Parathyroid adenoma (tissue), 2 donors: ENCODE measurements around the gene MPHOSPH6.

Experiments
- H2AFZ ChIP-seq: fragments of 300-600 bp; sonication (generic); one replicate; pipeline ENCODE4 v1.7.0; 2017; ENCODE audit warnings: antibody characterized with exemption, mild to moderate bottlenecking
- H3K27ac ChIP-seq: fragments of 300-600 bp; sonication (generic); one replicate; pipeline ENCODE4 v1.7.0; 2017
- H3K27me3 ChIP-seq: fragments of 300-600 bp; sonication (generic); one replicate; pipeline ENCODE4 v1.7.0; 2017; ENCODE audit warnings: low read length; ENCODE audit not compliant: control insufficient read depth, insufficient read depth
- H3K36me3 ChIP-seq: fragments of 300-600 bp; sonication (generic); one replicate; pipeline ENCODE4 v1.7.0; 2017; ENCODE audit warnings: low read length; ENCODE audit not compliant: control insufficient read depth, insufficient read depth
- H3K4me1 ChIP-seq: fragments of 300-600 bp; sonication (generic); one replicate; pipeline ENCODE4 v1.7.0; 2017; ENCODE audit warnings: control low read depth
- H3K4me2 ChIP-seq: fragments of 300-600 bp; sonication (generic); one replicate; pipeline ENCODE4 v1.7.0; 2017; ENCODE audit warnings: low read length
- H3K4me3 ChIP-seq: fragments of 300-600 bp; sonication (generic); one replicate; pipeline ENCODE4 v1.7.0; 2017; ENCODE audit warnings: low read depth, low read length
- H3K79me2 ChIP-seq: fragments of 300-600 bp; sonication (generic); one replicate; pipeline ENCODE4 v1.7.0; 2017; ENCODE audit warnings: control low read depth
- H3K9ac ChIP-seq: fragments of 300-600 bp; sonication (generic); one replicate; pipeline ENCODE4 v1.7.0; 2017; ENCODE audit warnings: mild to moderate bottlenecking
- H3K9me3 ChIP-seq: fragments of 300-600 bp; sonication (generic); one replicate; pipeline ENCODE4 v1.7.0; 2017; ENCODE audit warnings: low read length; ENCODE audit not compliant: control insufficient read depth
- TF ChIP-seq, protein P1 (sequence below): fragments of 300-600 bp; sonication (generic); IDR thresholded peaks from one replicate; pipeline ENCODE4 v1.7.0; 2017; ENCODE audit warnings: antibody characterized with exemption, mild to moderate bottlenecking
- donor health status: primary hyperparathyroidism.

MPHOSPH6 gene

DNA sequence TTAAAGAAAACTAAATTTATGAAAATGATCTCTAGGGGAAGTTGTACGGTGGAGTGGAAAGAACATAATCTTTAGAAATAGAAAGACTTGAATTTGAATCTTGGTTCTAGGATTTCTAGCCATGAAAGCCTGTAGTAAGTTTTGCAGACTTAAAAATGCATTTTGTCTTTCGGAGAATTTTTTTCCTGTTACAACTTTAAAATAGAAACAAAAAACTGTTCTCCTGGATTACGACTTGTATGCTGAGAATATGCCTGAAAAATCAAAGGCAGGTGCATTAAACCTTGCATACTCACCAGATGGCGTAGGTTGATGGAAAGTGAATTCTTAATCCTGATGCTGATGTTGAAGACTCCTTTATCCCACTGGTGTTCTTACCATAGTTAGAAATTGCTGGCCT is 7.5 kb upstream of the MPHOSPH6 start:
- Histone ChIP-seq H3K36me3 (no peaks in the 10 kb centered on the region), H2AFZ (no peak overlapping the region), H3K4me3 (no peak overlapping the region), H3K4me1 (no peaks in the 10 kb centered on the region), H3K27ac (no peak overlapping the region), H3K9me3 (no peaks in the 10 kb centered on the region), H3K79me2 (no peaks in the 10 kb centered on the region), H3K9ac (no peak overlapping the region), H3K27me3 (no peaks in the 10 kb centered on the region), H3K4me2 (no peak overlapping the region)
- TF ChIP-seq, protein P1, sequence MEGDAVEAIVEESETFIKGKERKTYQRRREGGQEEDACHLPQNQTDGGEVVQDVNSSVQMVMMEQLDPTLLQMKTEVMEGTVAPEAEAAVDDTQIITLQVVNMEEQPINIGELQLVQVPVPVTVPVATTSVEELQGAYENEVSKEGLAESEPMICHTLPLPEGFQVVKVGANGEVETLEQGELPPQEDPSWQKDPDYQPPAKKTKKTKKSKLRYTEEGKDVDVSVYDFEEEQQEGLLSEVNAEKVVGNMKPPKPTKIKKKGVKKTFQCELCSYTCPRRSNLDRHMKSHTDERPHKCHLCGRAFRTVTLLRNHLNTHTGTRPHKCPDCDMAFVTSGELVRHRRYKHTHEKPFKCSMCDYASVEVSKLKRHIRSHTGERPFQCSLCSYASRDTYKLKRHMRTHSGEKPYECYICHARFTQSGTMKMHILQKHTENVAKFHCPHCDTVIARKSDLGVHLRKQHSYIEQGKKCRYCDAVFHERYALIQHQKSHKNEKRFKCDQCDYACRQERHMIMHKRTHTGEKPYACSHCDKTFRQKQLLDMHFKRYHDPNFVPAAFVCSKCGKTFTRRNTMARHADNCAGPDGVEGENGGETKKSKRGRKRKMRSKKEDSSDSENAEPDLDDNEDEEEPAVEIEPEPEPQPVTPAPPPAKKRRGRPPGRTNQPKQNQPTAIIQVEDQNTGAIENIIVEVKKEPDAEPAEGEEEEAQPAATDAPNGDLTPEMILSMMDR = no peak

- no peak overlapping the region for H3K27ac ChIP-seq
- TF ChIP-seq, protein P1 = no peak
- H3K4me2 ChIP-seq = no peak overlapping the region
- no peaks in the 10 kb centered on the region for H3K9me3 ChIP-seq
- no peak overlapping the region for H2AFZ ChIP-seq
- H3K79me2 ChIP-seq = no peaks in the 10 kb centered on the region
- H3K9ac ChIP-seq = no peak overlapping the region
- H3K4me1 ChIP-seq = no peaks in the 10 kb centered on the region
- no peak overlapping the region for H3K4me3 ChIP-seq
- H3K36me3 ChIP-seq = no peaks in the 10 kb centered on the region
- no peaks in the 10 kb centered on the region for H3K27me3 ChIP-seq
These were observed 6.2 kb upstream of the MPHOSPH6 start for GRCh38 chr16:82176204-82176603.

DNA sequence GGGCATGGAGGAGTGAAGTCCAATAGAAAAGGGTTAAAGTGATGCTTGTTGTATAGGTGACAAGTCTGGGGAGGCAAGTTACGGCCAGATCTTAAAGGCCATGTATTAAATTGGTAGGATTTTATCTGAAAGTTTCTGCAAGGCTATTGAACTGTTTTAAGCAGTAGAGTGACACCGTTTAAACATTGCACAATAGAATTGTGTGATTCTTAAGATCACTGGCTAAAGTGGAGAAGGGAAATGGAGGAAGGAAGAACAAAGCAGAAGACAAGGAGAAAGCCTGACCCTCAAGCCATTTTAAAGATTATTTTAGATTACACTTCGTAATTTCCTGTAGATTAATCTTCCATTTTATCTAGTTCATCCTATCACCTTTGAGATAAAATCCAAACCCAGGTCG is 5.6 kb upstream of the MPHOSPH6 start:
- Histone ChIP-seq H3K4me1 (no peaks in the 10 kb centered on the region), H3K27me3 (no peaks in the 10 kb centered on the region), H3K4me3 (no peak overlapping the region), H3K27ac (no peak overlapping the region), H3K79me2 (no peaks in the 10 kb centered on the region), H2AFZ (no peak overlapping the region), H3K9me3 (no peaks in the 10 kb centered on the region), H3K9ac (no peak overlapping the region), H3K36me3 (no peaks in the 10 kb centered on the region), H3K4me2 (no peak overlapping the region)
- TF ChIP-seq, protein P1 = no peak

DNA sequence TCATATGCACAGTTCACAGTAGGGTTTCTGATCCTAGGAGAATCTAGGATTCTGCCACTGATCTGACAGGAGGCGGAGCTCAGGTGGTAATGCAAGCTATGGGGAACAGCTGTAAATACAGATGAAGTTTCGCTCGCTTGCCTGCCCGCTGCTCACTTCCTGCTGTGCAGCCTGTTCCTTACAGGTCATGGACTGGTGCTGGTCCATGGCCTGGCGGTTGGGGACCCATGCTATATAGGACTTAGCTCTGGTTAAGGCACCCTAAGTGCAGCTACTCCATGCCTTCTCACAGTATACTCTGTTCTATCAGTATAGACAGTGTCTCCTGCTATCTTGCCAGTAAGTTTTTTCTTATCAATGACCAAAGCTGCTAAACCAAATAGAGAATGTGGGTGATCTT is 2.4 kb downstream of the MPHOSPH6 start:
- TF ChIP-seq, protein P1 = no peak
- Histone ChIP-seq H3K36me3 (no peaks in the 10 kb centered on the region), H3K9me3 (no peaks in the 10 kb centered on the region), H3K4me3 (no peak overlapping the region), H2AFZ (no peak overlapping the region), H3K27ac (no peak overlapping the region), H3K4me1 (peaks cover 5% of the 10 kb centered on the region), H3K4me2 (no peak overlapping the region), H3K9ac (no peak overlapping the region), H3K27me3 (no peaks in the 10 kb centered on the region), H3K79me2 (no peaks in the 10 kb centered on the region)

GRCh38 chr16:82160226-82160625 is 9.8 kb downstream of the MPHOSPH6 start:
- H3K36me3 ChIP-seq = no peaks in the 10 kb centered on the region
- no peak overlapping the region for H3K27ac ChIP-seq
- no peak overlapping the region for H2AFZ ChIP-seq
- no peak overlapping the region for H3K9ac ChIP-seq
- TF ChIP-seq, protein P1 = no peak
- no peaks in the 10 kb centered on the region for H3K79me2 ChIP-seq
- no peaks in the 10 kb centered on the region for H3K9me3 ChIP-seq
- H3K4me1 ChIP-seq = no peaks in the 10 kb centered on the region
- no peaks in the 10 kb centered on the region for H3K27me3 ChIP-seq
- H3K4me3 ChIP-seq = no peak overlapping the region
- no peak overlapping the region for H3K4me2 ChIP-seq
